LNCaP clone FGC (cell line): ENCODE data around the gene ITPA.

Experiments used
- DNase-seq: peaks from one replicate; pipeline ENCODE4 v3.0.0-alpha.2; 2011; ENCODE audit warnings: low read depth
- H3K4me3 ChIP-seq: 2 replicates; pipeline ENCODE4 v1.5.1; 2011; ENCODE audit warnings: mild to moderate bottlenecking, low read depth, low read length, control low read depth
- CTCF ChIP-seq: IDR thresholded peaks from 2 replicates; pipeline ENCODE4 v1.5.1; 2012; ENCODE audit warnings: mild to moderate bottlenecking; ENCODE audit not compliant: control insufficient read depth, insufficient read depth; ENCODE audit errors: extremely low read depth

Gene ITPA

GRCh38 chr20:3195590-3196237, 13.6 kb upstream of the ITPA start:
- no peak for TF ChIP-seq CTCF
- H3K4me3 ChIP-seq: no peak overlapping the region
- no peak for DNase-seq

- no peak overlapping the region for H3K4me3 ChIP-seq
- DNase-seq: no peak
- TF ChIP-seq CTCF: no peak
Measured at GRCh38 chr20:3199206-3199605, 10.1 kb upstream of the ITPA start.

GRCh38 chr20:3199976-3200755, 9.1 kb upstream of the ITPA start:
- no peak for TF ChIP-seq CTCF
- no peak overlapping the region for H3K4me3 ChIP-seq

DNA sequence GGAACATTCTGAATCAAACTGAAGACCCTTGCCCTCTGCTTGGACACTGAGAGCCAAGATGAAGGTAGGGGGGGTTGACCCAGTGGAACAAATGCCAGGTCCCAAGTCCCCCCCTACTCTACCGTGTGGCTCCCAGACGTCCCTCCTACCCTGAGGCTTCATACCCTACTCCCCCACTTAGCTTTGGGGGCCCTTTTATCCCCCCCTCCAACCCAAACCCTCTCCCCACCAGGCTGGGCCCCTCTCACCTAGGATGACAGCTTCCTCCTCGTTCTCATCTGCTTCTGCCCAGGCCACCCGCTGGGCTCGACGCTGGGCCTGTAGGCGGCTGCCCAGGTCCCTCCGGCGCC, 6.4 kb upstream of the ITPA start:
- no peak for DNase-seq
- H3K4me3 ChIP-seq: peak overlapping the region; percentile 99
- no peak for TF ChIP-seq CTCF

More at GRCh38 chr20:3199976-3200755, 9.1 kb upstream of the ITPA start:
- no peak for DNase-seq

GRCh38 chr20:3203315-3204123, 5.8 kb upstream of the ITPA start:
- no peak for DNase-seq
- H3K4me3 ChIP-seq: peak overlapping the region; percentile 99
- no peak for TF ChIP-seq CTCF

DNA sequence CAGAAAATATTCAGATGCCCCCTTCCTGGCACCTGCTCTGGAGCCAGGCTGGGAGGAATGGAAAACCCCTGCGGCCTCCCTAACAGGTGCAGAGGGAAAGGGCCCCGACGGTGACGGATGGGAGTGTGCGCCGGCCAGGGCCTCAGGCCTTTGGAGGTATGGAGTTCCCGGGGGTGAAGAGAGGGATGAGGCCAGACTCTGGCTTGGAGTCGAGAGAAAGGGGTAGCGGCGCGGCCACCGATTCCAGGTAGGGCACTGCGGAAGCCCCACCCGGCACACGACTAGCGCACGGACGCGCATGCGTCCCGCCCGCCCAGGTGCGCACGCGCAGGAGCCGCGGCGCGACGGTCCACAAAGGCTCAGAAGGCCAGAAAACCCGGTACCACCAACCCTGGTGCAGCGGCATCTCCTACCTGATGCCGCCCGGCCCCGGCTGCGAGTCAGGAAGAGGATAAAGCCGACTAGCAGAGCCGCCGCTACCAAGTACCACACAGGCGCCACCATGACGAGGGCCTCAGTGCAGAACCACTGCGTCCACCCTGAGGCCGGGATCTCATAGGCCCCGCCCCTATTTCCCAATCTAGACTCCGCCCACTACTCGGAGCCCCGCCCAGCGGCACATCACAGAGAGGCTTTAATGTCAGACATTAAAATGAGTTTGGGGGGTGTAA, 5.0 kb upstream of the ITPA start, which contains the start of gene DDRGK1:
DDRGK1 (minus strand) TSS at position 559 of the 671 bp plus-strand sequence; CDS start at position 504, 55 bp downstream.
- H3K4me3 ChIP-seq: peak within 1 kb of the TSS; percentile 99
- TF ChIP-seq CTCF: no peak
- DNase-seq: peak; percentile 22
